ENCODE results near the gene IQSEC1. TPM values are rescaled to one million over a fixed set of nuclear protein-coding genes. Genes with fewer than 3 reads are reported as not detected.

Gene IQSEC1
- total and polyA plus RNA-seq, 2 donors (not counting 3 experiments of a cell fraction or from before 2014, with no cell fraction given), result 5.2 to 18.0 TPM

DNA sequence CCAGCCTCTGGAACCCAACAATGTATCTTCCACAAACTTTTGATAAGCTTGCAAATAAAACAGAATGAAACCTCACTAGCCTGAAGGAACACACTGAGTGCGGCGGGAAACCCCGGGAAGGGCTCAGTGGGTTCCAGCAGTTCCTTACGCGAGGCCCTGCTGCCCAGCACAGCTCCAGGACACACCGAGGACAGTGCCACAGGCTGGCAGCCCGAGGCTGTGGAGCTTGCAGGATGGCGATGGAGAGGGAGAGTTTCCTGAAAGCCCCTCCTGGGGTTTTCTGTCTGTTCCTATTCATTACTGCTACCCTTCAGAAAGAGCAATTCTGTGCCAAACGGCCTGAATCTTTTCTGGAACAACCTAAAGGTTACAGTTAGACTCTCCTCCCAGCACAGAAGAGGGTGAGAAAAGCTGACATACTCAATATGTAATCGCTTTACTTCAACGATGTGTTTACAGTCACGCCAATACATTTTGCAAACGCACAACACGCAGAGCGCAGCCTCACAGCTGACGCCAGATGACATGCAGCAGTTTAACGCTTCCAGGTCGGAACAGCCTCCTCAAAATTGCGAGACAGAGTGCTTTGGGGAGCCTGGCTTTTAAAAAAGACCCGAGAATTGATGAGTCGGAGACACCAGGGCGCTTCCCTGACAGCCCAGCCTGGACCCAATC lies 174.8 kb downstream of the IQSEC1 start:
- Histone ChIP-seq H3K36me3 (ENCODE audit: control insufficient read depth in 2 of 2, extremely low read depth in 1 of 2, insufficient read depth in 2 of 2, low read length in 2 of 2) (no peaks in the 10 kb centered on the region), H3K4me2 (ENCODE audit: insufficient read depth, low read length) (no peak overlapping the region), H3K4me3 (replicated peaks in 1 of 3; ENCODE audit: insufficient read depth in 1 of 3, low read depth in 1 of 3, low read length in 3 of 3) (no peak overlapping the region), H3K4me1 (ENCODE audit: control insufficient read depth, extremely low read depth, insufficient read depth, low read length) (no peaks in the 10 kb centered on the region), H3K27ac (ENCODE audit: insufficient read depth, low read depth, low read length) (no peak overlapping the region), H3K27me3 (ENCODE audit: control insufficient read depth in 2 of 2, insufficient read depth in 2 of 2, low read length in 2 of 2) (no peaks in the 10 kb centered on the region), H2AFZ (ENCODE audit: low read depth, low read length) (no peak overlapping the region), H4K20me1 (replicated peaks; ENCODE audit: control insufficient read depth, extremely low read depth, insufficient read depth, low read length) (no peaks in the 10 kb centered on the region), H3K79me2 (ENCODE audit: control insufficient read depth, insufficient read depth, low read length) (no peaks in the 10 kb centered on the region), H3K9me3 (replicated peaks; ENCODE audit: control insufficient read depth, insufficient read depth, low read length) (no peaks in the 10 kb centered on the region), H3K9ac (replicated peaks; ENCODE audit: extremely low read depth, insufficient read depth, low read length) (no peak overlapping the region), H3K9me1 (replicated peaks; ENCODE audit: control insufficient read depth, extremely low read depth, insufficient read depth, low read length) (no peaks in the 10 kb centered on the region)
- DNase-seq (ENCODE audit: low read depth, low spot score), result no peak
- dilution Hi-C loops (cut with MboI; ENCODE audit: extremely low pct_ligation_motif_present, low sequenced_read_pairs) (no loop called here), intact Hi-C loops (cut with micrococcal nuclease) (no loop called here)
- no TSS peak for BruUV-seq (replicated peaks)
- ChIA-PET POLR2A (no interaction called here), CTCF (interaction anchor here (0.9 to 1.7 kb wide), 4 partner anchors 35 to 91 kb away, joined by 3 to 5 read pairs (median 3); partner anchors contain the start of gene RPL32)
- FAIRE-seq, result no peak
- no peak for TF ChIP-seq MYC (IDR thresholded peaks at IDR 0.05; ENCODE audit: low read depth, low read length)
- TF ChIP-seq POLR2AphosphoS5 (IDR thresholded peaks at IDR 0.05; ENCODE audit: insufficient read depth, low read depth, low read length), result no peak
- TF ChIP-seq GATA2 (IDR thresholded peaks at IDR 0.05; ENCODE audit: insufficient read depth, insufficient read length, low read depth, low read length), result no peak
- no peak for TF ChIP-seq MAX (IDR thresholded peaks at IDR 0.05; ENCODE audit: insufficient read depth, insufficient read length)
- TF ChIP-seq POLR2A (IDR thresholded peaks at IDR 0.05; ENCODE audit: low read depth, low read length), result no peak
- no peak for TF ChIP-seq EZH2 (IDR thresholded peaks at IDR 0.05; ENCODE audit: borderline replicate concordance, low read depth, low read length, severe bottlenecking)
- TF ChIP-seq, protein P1, sequence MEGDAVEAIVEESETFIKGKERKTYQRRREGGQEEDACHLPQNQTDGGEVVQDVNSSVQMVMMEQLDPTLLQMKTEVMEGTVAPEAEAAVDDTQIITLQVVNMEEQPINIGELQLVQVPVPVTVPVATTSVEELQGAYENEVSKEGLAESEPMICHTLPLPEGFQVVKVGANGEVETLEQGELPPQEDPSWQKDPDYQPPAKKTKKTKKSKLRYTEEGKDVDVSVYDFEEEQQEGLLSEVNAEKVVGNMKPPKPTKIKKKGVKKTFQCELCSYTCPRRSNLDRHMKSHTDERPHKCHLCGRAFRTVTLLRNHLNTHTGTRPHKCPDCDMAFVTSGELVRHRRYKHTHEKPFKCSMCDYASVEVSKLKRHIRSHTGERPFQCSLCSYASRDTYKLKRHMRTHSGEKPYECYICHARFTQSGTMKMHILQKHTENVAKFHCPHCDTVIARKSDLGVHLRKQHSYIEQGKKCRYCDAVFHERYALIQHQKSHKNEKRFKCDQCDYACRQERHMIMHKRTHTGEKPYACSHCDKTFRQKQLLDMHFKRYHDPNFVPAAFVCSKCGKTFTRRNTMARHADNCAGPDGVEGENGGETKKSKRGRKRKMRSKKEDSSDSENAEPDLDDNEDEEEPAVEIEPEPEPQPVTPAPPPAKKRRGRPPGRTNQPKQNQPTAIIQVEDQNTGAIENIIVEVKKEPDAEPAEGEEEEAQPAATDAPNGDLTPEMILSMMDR (IDR thresholded peaks at IDR 0.05; ENCODE audit: extremely low read depth in 1 of 2, insufficient read depth in 1 of 2, low read depth in 1 of 2, low read length in 2 of 2), result no peak
- TF ChIP-seq JUN (IDR thresholded peaks at IDR 0.05; ENCODE audit: borderline replicate concordance, insufficient read depth, insufficient read length, low read depth), result no peak
- TF ChIP-seq FOS (IDR thresholded peaks at IDR 0.05; ENCODE audit: borderline replicate concordance, insufficient read depth, low read length), result no peak
